Fibroblast of skin of right quadriceps (primary cell): ENCODE data around the gene TGFA.

Experiments
- DNase-seq: peaks from one replicate; pipeline ENCODE4 v3.0.0-alpha.2; 2013

Gene TGFA

GRCh38 chr2:70553584-70554337 is at the start of gene TGFA:
TGFA (minus strand) TSS chr2:70553826; CDS start chr2:70553767, 59 bp downstream.
- DNase-seq = peak; percentile 15

- no peak for DNase-seq
These were observed 49.4 kb upstream of the TGFA start for GRCh38 chr2:70603066-70603465.

GRCh38 chr2:70598197-70598596 is 44.6 kb upstream of the TGFA start:
- DNase-seq = no peak

- DNase-seq = no peak
These were observed 43.1 kb upstream of the TGFA start for GRCh38 chr2:70596739-70597138.

- DNase-seq = no peak
These were observed 42.7 kb upstream of the TGFA start for GRCh38 chr2:70596293-70596692.

- DNase-seq = no peak
These were observed 29.5 kb upstream of the TGFA start for GRCh38 chr2:70583091-70583490.

- no peak for DNase-seq
These were observed 26.7 kb upstream of the TGFA start for GRCh38 chr2:70580352-70580751.

GRCh38 chr2:70574618-70575017 is 21.0 kb upstream of the TGFA start:
- no peak for DNase-seq

- DNase-seq = no peak
These were observed 20.5 kb upstream of the TGFA start for GRCh38 chr2:70574109-70574508.

GRCh38 chr2:70570041-70570661 is 16.5 kb upstream of the TGFA start:
- no peak for DNase-seq

- DNase-seq = no peak
These were observed 15.9 kb upstream of the TGFA start for GRCh38 chr2:70569559-70569958.

- DNase-seq = no peak
These were observed 13.3 kb upstream of the TGFA start for GRCh38 chr2:70566906-70567305.

GRCh38 chr2:70566464-70566863 is 12.8 kb upstream of the TGFA start:
- no peak for DNase-seq

GRCh38 chr2:70565039-70565731 is 11.6 kb upstream of the TGFA start:
- DNase-seq = no peak

GRCh38 chr2:70561893-70562292 is 8.3 kb upstream of the TGFA start:
- no peak for DNase-seq

- no peak for DNase-seq
These were observed 6.8 kb upstream of the TGFA start for GRCh38 chr2:70560442-70560841.

GRCh38 chr2:70560040-70560439 is 6.4 kb upstream of the TGFA start:
- no peak for DNase-seq

GRCh38 chr2:70558195-70558808 is 4.7 kb upstream of the TGFA start:
- DNase-seq = no peak

GRCh38 chr2:70557171-70557838 is 3.7 kb upstream of the TGFA start:
- no peak for DNase-seq

- DNase-seq = no peak
These were observed 3.0 kb upstream of the TGFA start for GRCh38 chr2:70556608-70557007.

- no peak for DNase-seq
These were observed 789 bp upstream of the TGFA start for GRCh38 chr2:70554338-70554892.

GRCh38 chr2:70553334-70553583 is 367 bp downstream of the TGFA start:
- DNase-seq = no peak
